ENCODE results near the gene DNAJC25. TPM values are rescaled to one million over a fixed set of nuclear protein-coding genes. Genes with fewer than 3 reads are reported as not detected.

Gene DNAJC25
- polyA plus RNA-seq, 2 of the 4 experiments (the other 2 are of a cell fraction) = 8.6 to 12.1 TPM

DNA sequence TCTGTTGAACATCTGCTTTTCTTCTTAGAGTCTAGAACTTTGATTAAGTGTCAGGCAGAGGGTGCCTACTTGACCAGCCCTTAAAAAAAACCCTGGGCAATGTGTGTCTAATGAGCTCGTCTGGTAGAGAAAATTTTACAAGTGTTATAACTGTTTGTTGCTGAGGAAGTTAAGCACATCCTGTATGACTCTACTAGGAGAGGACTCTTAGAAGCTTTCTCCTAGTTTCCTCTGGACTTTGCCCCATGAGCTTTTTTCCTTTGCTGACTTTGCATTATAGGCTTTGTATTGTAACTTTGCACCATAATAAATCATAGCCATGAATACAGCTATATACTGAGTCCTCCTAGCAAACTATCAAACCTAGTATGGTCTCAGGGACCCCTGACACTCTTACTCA lies 69.6 kb downstream of the DNAJC25 start:
- FAIRE-seq (no peak), DNase-seq (ENCODE audit: low read depth in 1 of 2, low spot score in 1 of 2) (no peak), ATAC-seq (no peak)
- CTCF ChIA-PET = interaction anchor here (1.9 to 2.5 kb wide), 2 partner anchors 9 to 59 kb away, joined by 5 to 8 read pairs; no protein-coding TSS in a partner anchor
- Histone ChIP-seq H3K4me1 (no peaks in the 10 kb centered on the region), H3K4me2 (no peak overlapping the region), H3K4me3 (no peak overlapping the region), H3K9me3 (peaks cover 8% of the 10 kb centered on the region; the same call in 2 of the 3 replicates), H3K27ac (no peak overlapping the region)
- 44% methylated on average over 1 of the region's 1 CpG for WGBS (ENCODE audit: missing lambda C conversion rate)
- POLR2A ChIA-PET = no interaction called here
- no peak for TF ChIP-seq MAZ (IDR thresholded peaks at IDR 0.05; ENCODE audit: borderline replicate concordance, low read depth, low read length)
- TF ChIP-seq MAFK (IDR thresholded peaks at IDR 0.05; ENCODE audit: partially characterized antibody) = peak; percentile 70

Other genes starting within 250 kb of the DNAJC25 start
- 73.6 and 88.9 TPM in 2 replicates for gene ECPAS, start 147.0 kb upstream of the DNAJC25 start, polyA plus RNA-seq (2011; rRNA removed)
- gene ECPAS, start 147.0 kb upstream of the DNAJC25 start, polyA plus RNA-seq (2017; fragmentation: RNase III; extraction: RNeasy Plus Mini Kit Qiagen cat#74134 plus additional on column Dnase treatment) = 39.0 to 41.2 TPM (median 40.1 TPM) in 3 replicates
- gene ZNF483, start 106.2 kb upstream of the DNAJC25 start, polyA plus RNA-seq (2011; rRNA removed) = 2.7 and 2.8 TPM in 2 replicates
- gene ZNF483, start 106.2 kb upstream of the DNAJC25 start, polyA plus RNA-seq (2017; fragmentation: RNase III; extraction: RNeasy Plus Mini Kit Qiagen cat#74134 plus additional on column Dnase treatment) = 1.0 to 1.1 TPM (median 1.0 TPM) in 3 replicates
- 563 and 672 TPM in 2 replicates for gene PTGR1, start 31.7 kb upstream of the DNAJC25 start, polyA plus RNA-seq (2011; rRNA removed)
- gene PTGR1, start 31.7 kb upstream of the DNAJC25 start, polyA plus RNA-seq (2017; fragmentation: RNase III; extraction: RNeasy Plus Mini Kit Qiagen cat#74134 plus additional on column Dnase treatment) = 494 to 552 TPM (median 495 TPM) in 3 replicates
- 80.1 and 102 TPM in 2 replicates for gene GNG10, start 30.3 kb downstream of the DNAJC25 start, polyA plus RNA-seq (2011; rRNA removed)
- 57.9 to 70.8 TPM (median 64.5 TPM) in 3 replicates for gene GNG10, start 30.3 kb downstream of the DNAJC25 start, polyA plus RNA-seq (2017; fragmentation: RNase III; extraction: RNeasy Plus Mini Kit Qiagen cat#74134 plus additional on column Dnase treatment)
- not detected in 2 replicates for gene SHOC1, start 163.6 kb downstream of the DNAJC25 start, polyA plus RNA-seq (2011; rRNA removed)
- gene SHOC1, start 163.6 kb downstream of the DNAJC25 start, polyA plus RNA-seq (2017; fragmentation: RNase III; extraction: RNeasy Plus Mini Kit Qiagen cat#74134 plus additional on column Dnase treatment) = not detected in 3 replicates